WTC11 (cell line): Measurements from ENCODE around the gene COL20A1. TPM values are rescaled to one million over a fixed set of nuclear protein-coding genes. Genes with fewer than 3 reads are reported as not detected.
"Not testable (repeated sequence)": the region's sequence is repeated elsewhere in the genome, so short reads cannot be mapped to it uniquely, and the experiment has no call there.

Experiments used
- ATAC-seq: fragments of 200-7000 bp; cut with Tn5 transposase; 2 replicates; pipeline ENCODE4 v1.10.0; 2021; ENCODE audit warnings: mild to moderate bottlenecking, moderate library complexity
- CTCF ChIA-PET: fragments of 300-600 bp; sonication (Branson Sonifier 250); formaldehyde crosslinking; loops from one replicate; lab custom pipeline; 2021; ENCODE audit warnings: antibody characterized with exemption; lab: Charles Lee
- POLR2A ChIA-PET: fragments of 350-600 bp; sonication (Branson Sonifier 250); formaldehyde crosslinking; loops from one replicate; lab custom pipeline; 2021; ENCODE audit warnings: antibody characterized with exemption; lab: Charles Lee
- DNase-seq: peaks from one replicate; pipeline ENCODE4 v3.0.0; 2021; ENCODE audit warnings: low spot score
- H3K27ac Mint-ChIP-seq: 2 replicates; pipeline ENCODE4 v1.8.0; 2021; ENCODE audit warnings: mixed read lengths
- H3K27me3 Mint-ChIP-seq: 2 replicates; pipeline ENCODE4 v1.8.0; 2021; ENCODE audit warnings: low read depth, mild to moderate bottlenecking, moderate library complexity, mixed read lengths
- H3K36me3 Mint-ChIP-seq: 2 replicates; pipeline ENCODE4 v1.8.0; 2021; ENCODE audit warnings: mixed read lengths
- H3K4me1 Mint-ChIP-seq: 2 replicates; pipeline ENCODE4 v1.8.0; 2022; ENCODE audit warnings: mixed read lengths
- H3K4me3 Mint-ChIP-seq: 2 replicates; pipeline ENCODE4 v1.8.0; 2021; ENCODE audit warnings: mild to moderate bottlenecking, moderate library complexity, mixed read lengths
- H3K9me3 Mint-ChIP-seq: 2 replicates; pipeline ENCODE4 v1.8.0; 2021; ENCODE audit warnings: mixed read lengths
- CBFB ChIP-seq: sonication (generic); formaldehyde crosslinking; IDR thresholded peaks from 2 replicates; pipeline ENCODE4 v1.8.1; 2022; ENCODE audit warnings: mild to moderate bottlenecking, low read depth, missing genetic modification reagents
- CREB1 ChIP-seq: sonication (generic); formaldehyde crosslinking; IDR thresholded peaks from 2 replicates; pipeline ENCODE4 v1.8.0; 2023; ENCODE audit warnings: mild to moderate bottlenecking, missing genetic modification reagents
- CREM ChIP-seq: sonication (generic); formaldehyde crosslinking; IDR thresholded peaks from 2 replicates; pipeline ENCODE4 v1.8.1; 2022; ENCODE audit warnings: mild to moderate bottlenecking, missing genetic modification reagents, moderate library complexity
- ESRRA ChIP-seq: sonication (generic); formaldehyde crosslinking; IDR thresholded peaks from 2 replicates; pipeline ENCODE4 v1.8.1; 2022; ENCODE audit warnings: mild to moderate bottlenecking, missing genetic modification reagents, borderline replicate concordance
- FOXJ3 ChIP-seq: sonication (generic); formaldehyde crosslinking; IDR thresholded peaks from 2 replicates; pipeline ENCODE4 v1.9.0; 2021; ENCODE audit warnings: missing genetic modification reagents, mild to moderate bottlenecking, borderline replicate concordance
- FOXK1 ChIP-seq: sonication (generic); formaldehyde crosslinking; IDR thresholded peaks from 2 replicates; pipeline ENCODE4 v1.8.0; 2022; ENCODE audit warnings: mild to moderate bottlenecking, moderate library complexity, missing genetic modification reagents
- FOXP1 ChIP-seq: sonication (generic); formaldehyde crosslinking; IDR thresholded peaks from 2 replicates; pipeline ENCODE4 v1.8.0; 2022; ENCODE audit warnings: missing genetic modification reagents, mild to moderate bottlenecking, moderate library complexity, borderline replicate concordance
- GABPB1 ChIP-seq: sonication (generic); formaldehyde crosslinking; IDR thresholded peaks from 2 replicates; pipeline ENCODE4 v1.8.1; 2023; ENCODE audit warnings: mild to moderate bottlenecking, missing genetic modification reagents
- IRF2 ChIP-seq: sonication (generic); formaldehyde crosslinking; IDR thresholded peaks from 2 replicates; pipeline ENCODE4 v1.8.0; 2022; ENCODE audit warnings: low read depth, missing genetic modification reagents, borderline replicate concordance
- NFE2L1 ChIP-seq: sonication (generic); formaldehyde crosslinking; IDR thresholded peaks from 2 replicates; pipeline ENCODE4 v1.8.1; 2023; ENCODE audit warnings: missing genetic modification reagents
- NR2C2 ChIP-seq: sonication (generic); formaldehyde crosslinking; IDR thresholded peaks from 2 replicates; pipeline ENCODE4 v1.8.0; 2022; ENCODE audit warnings: mild to moderate bottlenecking, missing genetic modification reagents
- NR3C1 ChIP-seq: sonication (generic); formaldehyde crosslinking; conservative IDR thresholded peaks from 2 replicates; pipeline ENCODE4 v1.8.1; 2023; ENCODE audit warnings: low read depth, mild to moderate bottlenecking, missing genetic modification reagents
- PRRX2 ChIP-seq: fragments of 250-450 bp; sonication (Bioruptor Pico); IDR thresholded peaks from 2 replicates; pipeline ENCODE4 v1.8.0; 2021; ENCODE audit warnings: mild to moderate bottlenecking
- RELA ChIP-seq: sonication (generic); formaldehyde crosslinking; IDR thresholded peaks from 2 replicates; pipeline ENCODE4 v1.8.1; 2022; ENCODE audit warnings: missing genetic modification reagents, mild to moderate bottlenecking, borderline replicate concordance
- SMAD3 ChIP-seq: sonication (generic); formaldehyde crosslinking; IDR thresholded peaks from 2 replicates; pipeline ENCODE4 v1.8.0; 2022; ENCODE audit warnings: missing genetic modification reagents, mild to moderate bottlenecking, borderline replicate concordance
- TEAD1 ChIP-seq: sonication (generic); formaldehyde crosslinking; IDR thresholded peaks from 2 replicates; pipeline ENCODE4 v1.8.0; 2022; ENCODE audit warnings: mild to moderate bottlenecking, missing genetic modification reagents
- ZNF219 ChIP-seq: sonication (generic); formaldehyde crosslinking; IDR thresholded peaks from 2 replicates; pipeline ENCODE4 v1.8.0; 2023; ENCODE audit warnings: missing genetic modification reagents, mild to moderate bottlenecking, borderline replicate concordance
- ZNF317 ChIP-seq: sonication (generic); formaldehyde crosslinking; IDR thresholded peaks from 2 replicates; pipeline ENCODE4 v1.8.1; 2023; ENCODE audit warnings: low read depth, mild to moderate bottlenecking, moderate library complexity, missing genetic modification reagents, borderline replicate concordance
- ZNF423 ChIP-seq: fragments of 250-450 bp; sonication (Bioruptor Pico); IDR thresholded peaks from 2 replicates; pipeline ENCODE4 v2.1.2; 2022; ENCODE audit warnings: mild to moderate bottlenecking, moderate library complexity
- total RNA-seq: library from RNA; stranded (reverse); gene quantifications from 3 replicates; pipeline ENCODE4 v1.2.3, GENCODE V29; 2021
- TF ChIP-seq, protein P1 (sequence below): fragments of 250-450 bp; sonication (Bioruptor Pico); IDR thresholded peaks from 2 replicates; pipeline ENCODE4 v1.9.0; 2021; ENCODE audit warnings: mild to moderate bottlenecking, borderline replicate concordance
- TF ChIP-seq, protein P2 (sequence below): sonication (generic); formaldehyde crosslinking; IDR thresholded peaks from 2 replicates; pipeline ENCODE4 v1.8.0; 2023; ENCODE audit warnings: missing genetic modification reagents, mild to moderate bottlenecking, borderline replicate concordance
- TF ChIP-seq, protein P3 (sequence below): sonication (generic); formaldehyde crosslinking; IDR thresholded peaks from 2 replicates; pipeline ENCODE4 v1.8.0; 2022; ENCODE audit warnings: mild to moderate bottlenecking, missing genetic modification reagents
- TF ChIP-seq, protein P4 (sequence below): sonication (generic); formaldehyde crosslinking; IDR thresholded peaks from 2 replicates; pipeline ENCODE4 v1.8.0; 2022; ENCODE audit warnings: mild to moderate bottlenecking, missing genetic modification reagents
- TF ChIP-seq, protein P5 (sequence below): sonication (generic); formaldehyde crosslinking; conservative IDR thresholded peaks from 2 replicates; pipeline ENCODE4 v1.8.1; 2022; ENCODE audit warnings: mild to moderate bottlenecking, missing genetic modification reagents

COL20A1 gene
- total RNA-seq, 1 experiment from 2014 or later: 1.3 TPM

DNA sequence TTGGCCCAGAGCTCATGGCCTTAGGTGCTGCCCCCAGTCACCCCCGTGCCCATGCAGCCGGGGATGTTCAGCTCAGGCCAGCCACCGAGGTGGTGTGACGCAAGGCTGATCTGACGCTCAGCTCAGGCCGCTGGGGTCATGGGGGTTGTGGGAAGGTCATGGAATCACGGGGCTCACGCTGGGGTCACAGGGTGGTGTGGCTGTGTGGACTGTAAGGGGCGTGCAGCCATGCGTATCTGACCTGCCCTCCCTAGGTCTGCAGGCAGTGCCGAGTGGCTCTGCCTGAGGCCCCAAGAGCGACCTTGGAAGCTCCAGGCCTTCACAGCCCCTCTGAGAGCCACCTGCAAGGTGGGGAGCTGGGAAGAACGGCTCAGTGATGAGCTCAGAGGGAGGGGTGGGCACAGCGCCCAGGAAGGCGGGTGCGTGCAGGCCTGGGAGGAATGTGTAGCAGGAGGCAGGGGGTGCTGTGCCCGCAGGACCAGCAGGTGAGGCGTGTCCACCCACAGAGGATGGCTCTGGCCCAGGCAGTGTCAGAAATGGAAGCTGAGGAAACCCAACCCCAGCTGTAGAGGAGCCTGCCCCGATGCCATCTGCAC is 40.4 kb downstream of the COL20A1 start:
- H3K36me3 Mint-ChIP-seq: peaks cover 6% of the 10 kb centered on the region
- no peak for ATAC-seq
- TF ChIP-seq GABPB1 (no peak), PRRX2 (CRISPR knock-in tag) (no peak), FOXP1 (CRISPR knock-in tag) (no peak), ESRRA (CRISPR knock-in tag) (no peak), FOXK1 (CRISPR knock-in tag) (no peak), NFE2L1 (CRISPR knock-in tag) (no peak), ZNF219 (CRISPR knock-in tag) (no peak)
- TF ChIP-seq, protein P1, sequence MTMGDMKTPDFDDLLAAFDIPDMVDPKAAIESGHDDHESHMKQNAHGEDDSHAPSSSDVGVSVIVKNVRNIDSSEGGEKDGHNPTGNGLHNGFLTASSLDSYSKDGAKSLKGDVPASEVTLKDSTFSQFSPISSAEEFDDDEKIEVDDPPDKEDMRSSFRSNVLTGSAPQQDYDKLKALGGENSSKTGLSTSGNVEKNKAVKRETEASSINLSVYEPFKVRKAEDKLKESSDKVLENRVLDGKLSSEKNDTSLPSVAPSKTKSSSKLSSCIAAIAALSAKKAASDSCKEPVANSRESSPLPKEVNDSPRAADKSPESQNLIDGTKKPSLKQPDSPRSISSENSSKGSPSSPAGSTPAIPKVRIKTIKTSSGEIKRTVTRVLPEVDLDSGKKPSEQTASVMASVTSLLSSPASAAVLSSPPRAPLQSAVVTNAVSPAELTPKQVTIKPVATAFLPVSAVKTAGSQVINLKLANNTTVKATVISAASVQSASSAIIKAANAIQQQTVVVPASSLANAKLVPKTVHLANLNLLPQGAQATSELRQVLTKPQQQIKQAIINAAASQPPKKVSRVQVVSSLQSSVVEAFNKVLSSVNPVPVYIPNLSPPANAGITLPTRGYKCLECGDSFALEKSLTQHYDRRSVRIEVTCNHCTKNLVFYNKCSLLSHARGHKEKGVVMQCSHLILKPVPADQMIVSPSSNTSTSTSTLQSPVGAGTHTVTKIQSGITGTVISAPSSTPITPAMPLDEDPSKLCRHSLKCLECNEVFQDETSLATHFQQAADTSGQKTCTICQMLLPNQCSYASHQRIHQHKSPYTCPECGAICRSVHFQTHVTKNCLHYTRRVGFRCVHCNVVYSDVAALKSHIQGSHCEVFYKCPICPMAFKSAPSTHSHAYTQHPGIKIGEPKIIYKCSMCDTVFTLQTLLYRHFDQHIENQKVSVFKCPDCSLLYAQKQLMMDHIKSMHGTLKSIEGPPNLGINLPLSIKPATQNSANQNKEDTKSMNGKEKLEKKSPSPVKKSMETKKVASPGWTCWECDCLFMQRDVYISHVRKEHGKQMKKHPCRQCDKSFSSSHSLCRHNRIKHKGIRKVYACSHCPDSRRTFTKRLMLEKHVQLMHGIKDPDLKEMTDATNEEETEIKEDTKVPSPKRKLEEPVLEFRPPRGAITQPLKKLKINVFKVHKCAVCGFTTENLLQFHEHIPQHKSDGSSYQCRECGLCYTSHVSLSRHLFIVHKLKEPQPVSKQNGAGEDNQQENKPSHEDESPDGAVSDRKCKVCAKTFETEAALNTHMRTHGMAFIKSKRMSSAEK: no peak
- TF ChIP-seq, all 79 proteins: peak for 0
- Mint-ChIP-seq H3K4me3 (no peak overlapping the region), H3K4me1 (no peaks in the 10 kb centered on the region), H3K27me3 (peaks cover 5% of the 10 kb centered on the region), H3K27ac (no peak overlapping the region), H3K9me3 (peaks cover 22% of the 10 kb centered on the region)
- POLR2A ChIA-PET: interaction anchor here (0.6 kb wide), 1 partner anchor 121 kb away, joined by 4 read pairs; no protein-coding TSS in a partner anchor
- CTCF ChIA-PET: interaction anchor here (0.6 to 1.7 kb wide), 6 partner anchors 24 to 218 kb away, joined by 3 to 9 read pairs (median 3); no protein-coding TSS in a partner anchor
- DNase-seq: no peak

DNA sequence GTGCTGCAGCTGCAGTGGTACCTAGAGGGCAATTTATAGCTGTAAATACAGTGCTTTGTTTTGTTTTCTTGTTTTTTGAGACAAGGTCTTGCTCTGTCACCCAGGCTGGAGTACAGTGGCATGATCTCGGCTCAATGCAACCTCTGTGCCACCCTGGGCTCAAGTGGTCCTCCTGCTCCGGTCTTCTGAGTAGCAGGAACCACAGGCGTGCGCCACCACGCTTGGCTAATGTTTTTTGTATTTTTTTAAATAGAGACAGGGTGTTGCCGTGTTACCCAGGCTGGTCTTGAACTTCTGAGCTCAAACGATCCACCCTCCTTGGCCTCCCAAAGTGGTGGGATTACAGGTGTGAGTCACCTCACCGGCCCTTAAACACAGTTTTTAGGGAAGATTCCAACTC is 41.4 kb downstream of the COL20A1 start:
- Mint-ChIP-seq H3K27me3 (peaks cover 5% of the 10 kb centered on the region), H3K9me3 (peaks cover 26% of the 10 kb centered on the region), H3K4me3 (no peak overlapping the region), H3K4me1 (no peaks in the 10 kb centered on the region), H3K36me3 (peaks cover 6% of the 10 kb centered on the region), H3K27ac (no peak overlapping the region)
- TF ChIP-seq TEAD1 (CRISPR knock-in tag): no peak
- TF ChIP-seq SMAD3: no peak
- TF ChIP-seq IRF2: no peak
- TF ChIP-seq, protein P2, sequence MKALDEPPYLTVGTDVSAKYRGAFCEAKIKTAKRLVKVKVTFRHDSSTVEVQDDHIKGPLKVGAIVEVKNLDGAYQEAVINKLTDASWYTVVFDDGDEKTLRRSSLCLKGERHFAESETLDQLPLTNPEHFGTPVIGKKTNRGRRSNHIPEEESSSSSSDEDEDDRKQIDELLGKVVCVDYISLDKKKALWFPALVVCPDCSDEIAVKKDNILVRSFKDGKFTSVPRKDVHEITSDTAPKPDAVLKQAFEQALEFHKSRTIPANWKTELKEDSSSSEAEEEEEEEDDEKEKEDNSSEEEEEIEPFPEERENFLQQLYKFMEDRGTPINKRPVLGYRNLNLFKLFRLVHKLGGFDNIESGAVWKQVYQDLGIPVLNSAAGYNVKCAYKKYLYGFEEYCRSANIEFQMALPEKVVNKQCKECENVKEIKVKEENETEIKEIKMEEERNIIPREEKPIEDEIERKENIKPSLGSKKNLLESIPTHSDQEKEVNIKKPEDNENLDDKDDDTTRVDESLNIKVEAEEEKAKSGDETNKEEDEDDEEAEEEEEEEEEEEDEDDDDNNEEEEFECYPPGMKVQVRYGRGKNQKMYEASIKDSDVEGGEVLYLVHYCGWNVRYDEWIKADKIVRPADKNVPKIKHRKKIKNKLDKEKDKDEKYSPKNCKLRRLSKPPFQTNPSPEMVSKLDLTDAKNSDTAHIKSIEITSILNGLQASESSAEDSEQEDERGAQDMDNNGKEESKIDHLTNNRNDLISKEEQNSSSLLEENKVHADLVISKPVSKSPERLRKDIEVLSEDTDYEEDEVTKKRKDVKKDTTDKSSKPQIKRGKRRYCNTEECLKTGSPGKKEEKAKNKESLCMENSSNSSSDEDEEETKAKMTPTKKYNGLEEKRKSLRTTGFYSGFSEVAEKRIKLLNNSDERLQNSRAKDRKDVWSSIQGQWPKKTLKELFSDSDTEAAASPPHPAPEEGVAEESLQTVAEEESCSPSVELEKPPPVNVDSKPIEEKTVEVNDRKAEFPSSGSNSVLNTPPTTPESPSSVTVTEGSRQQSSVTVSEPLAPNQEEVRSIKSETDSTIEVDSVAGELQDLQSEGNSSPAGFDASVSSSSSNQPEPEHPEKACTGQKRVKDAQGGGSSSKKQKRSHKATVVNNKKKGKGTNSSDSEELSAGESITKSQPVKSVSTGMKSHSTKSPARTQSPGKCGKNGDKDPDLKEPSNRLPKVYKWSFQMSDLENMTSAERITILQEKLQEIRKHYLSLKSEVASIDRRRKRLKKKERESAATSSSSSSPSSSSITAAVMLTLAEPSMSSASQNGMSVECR (CRISPR knock-in tag): no peak
- no peak for TF ChIP-seq ZNF219 (CRISPR knock-in tag)
- TF ChIP-seq ZNF423 (CRISPR knock-in tag): no peak
- TF ChIP-seq, protein P3, sequence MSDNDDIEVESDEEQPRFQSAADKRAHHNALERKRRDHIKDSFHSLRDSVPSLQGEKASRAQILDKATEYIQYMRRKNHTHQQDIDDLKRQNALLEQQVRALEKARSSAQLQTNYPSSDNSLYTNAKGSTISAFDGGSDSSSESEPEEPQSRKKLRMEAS (CRISPR knock-in tag): no peak
- TF ChIP-seq, protein P4, sequence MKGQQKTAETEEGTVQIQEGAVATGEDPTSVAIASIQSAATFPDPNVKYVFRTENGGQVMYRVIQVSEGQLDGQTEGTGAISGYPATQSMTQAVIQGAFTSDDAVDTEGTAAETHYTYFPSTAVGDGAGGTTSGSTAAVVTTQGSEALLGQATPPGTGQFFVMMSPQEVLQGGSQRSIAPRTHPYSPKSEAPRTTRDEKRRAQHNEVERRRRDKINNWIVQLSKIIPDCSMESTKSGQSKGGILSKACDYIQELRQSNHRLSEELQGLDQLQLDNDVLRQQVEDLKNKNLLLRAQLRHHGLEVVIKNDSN (CRISPR knock-in tag): no peak
- no peak for TF ChIP-seq CREM (CRISPR knock-in tag)
- TF ChIP-seq CBFB (CRISPR knock-in tag): no peak
- no peak for TF ChIP-seq CREB1 (CRISPR knock-in tag)
- no peak for TF ChIP-seq NR3C1 (CRISPR knock-in tag)
- TF ChIP-seq FOXJ3 (CRISPR knock-in tag): no peak
- TF ChIP-seq ZNF317: no peak
- TF ChIP-seq NR2C2 (CRISPR knock-in tag): no peak
- TF ChIP-seq RELA (CRISPR knock-in tag): no peak
- no peak for TF ChIP-seq ESRRA (CRISPR knock-in tag)
- TF ChIP-seq, protein P5, sequence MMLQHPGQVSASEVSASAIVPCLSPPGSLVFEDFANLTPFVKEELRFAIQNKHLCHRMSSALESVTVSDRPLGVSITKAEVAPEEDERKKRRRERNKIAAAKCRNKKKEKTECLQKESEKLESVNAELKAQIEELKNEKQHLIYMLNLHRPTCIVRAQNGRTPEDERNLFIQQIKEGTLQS: no peak
- DNase-seq (no peak), ATAC-seq (no peak)
- ChIA-PET POLR2A (no interaction called here), CTCF (interaction anchor here (0.6 to 1.2 kb wide), 2 partner anchors 162 to 204 kb away, joined by 3 to 4 read pairs; no protein-coding TSS in a partner anchor)

DNA sequence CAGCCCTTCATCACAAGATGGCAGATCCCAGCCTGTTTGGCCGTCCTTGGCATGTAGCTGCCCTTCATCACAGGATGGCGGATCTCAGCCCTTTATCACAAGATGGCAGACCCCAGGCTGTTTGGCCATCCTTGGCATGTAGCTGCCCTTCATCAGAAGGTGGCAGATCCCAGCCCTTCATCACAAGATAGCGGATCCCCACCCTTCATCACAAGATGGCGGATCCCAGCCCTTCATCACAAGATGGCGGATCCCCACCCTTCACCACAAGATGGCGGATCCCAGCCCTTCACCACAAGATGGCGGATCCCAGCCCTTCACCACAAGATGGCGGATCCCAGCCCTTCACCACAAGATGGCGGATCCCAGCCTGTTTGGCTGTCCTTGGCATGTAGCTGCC is 42.1 kb downstream of the COL20A1 start:
- H3K27me3 Mint-ChIP-seq, POLR2A ChIA-PET, ATAC-seq, H3K27ac Mint-ChIP-seq, H3K36me3 Mint-ChIP-seq, H3K4me1 Mint-ChIP-seq, H3K4me3 Mint-ChIP-seq, DNase-seq: not testable (repeated sequence)
- CTCF ChIA-PET: interaction anchor here (0.6 kb wide), 1 partner anchor 203 kb away, joined by 4 read pairs; no protein-coding TSS in a partner anchor
- peaks cover 33% of the 10 kb centered on the region for H3K9me3 Mint-ChIP-seq
